Stimulated activated CD4-positive, alpha-beta T cell treated with anti-CD3 and anti-CD28 coated beads, Interleukin-12 subunit alpha, Interleukin-12 subunit beta, amount 100 ng/mL, for 4 hours (primary cell): ENCODE results near the gene PPIL6.

Experiments
- DNase-seq: peaks from one replicate; pipeline ENCODE4 v3.0.0-alpha.2; 2020

PPIL6 gene

DNA sequence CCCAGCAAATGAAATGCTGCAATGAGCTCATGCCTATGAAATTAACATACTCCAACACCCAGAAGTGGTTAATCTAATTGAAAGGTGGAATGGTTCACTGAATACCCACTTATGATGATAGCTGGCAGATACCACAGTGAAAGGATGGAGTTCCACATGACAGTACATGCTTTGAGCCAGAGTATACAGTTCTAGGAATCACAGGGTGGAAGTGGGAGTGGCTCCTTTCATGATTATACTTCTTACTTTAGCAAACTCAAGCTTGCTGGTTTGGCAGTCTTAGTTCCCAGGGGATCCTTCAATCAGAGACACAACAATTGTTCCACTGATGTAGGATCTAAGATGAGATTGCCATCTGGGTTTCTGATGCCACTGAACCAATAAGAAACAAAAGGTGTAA lies 79.6 kb downstream of the PPIL6 start:
- DNase-seq = no peak

GRCh38 chr6:109360281-109360680 lies 80.1 kb downstream of the PPIL6 start:
- DNase-seq = no peak

GRCh38 chr6:109359248-109359647 lies 81.2 kb downstream of the PPIL6 start:
- DNase-seq = no peak

GRCh38 chr6:109358204-109358603 lies 82.2 kb downstream of the PPIL6 start:
- no peak for DNase-seq

DNA sequence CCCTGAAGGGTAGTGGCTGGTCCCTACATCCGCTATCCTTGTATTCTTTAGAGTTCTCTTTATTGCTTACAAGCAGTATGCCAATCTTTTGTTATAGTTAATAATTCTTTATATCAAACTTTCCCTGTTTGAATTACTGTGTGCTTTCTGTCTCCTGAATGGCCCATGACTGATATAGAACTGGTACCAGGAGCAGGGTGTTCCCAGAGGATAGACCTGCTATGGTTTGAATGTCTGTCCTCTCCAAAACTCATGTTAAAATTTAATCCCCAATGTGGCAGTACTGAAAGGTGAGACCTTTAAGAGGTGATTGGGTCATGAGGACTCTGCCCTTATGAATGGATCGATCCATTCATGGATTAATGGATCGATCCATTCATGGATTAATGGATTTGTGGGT lies 84.2 kb downstream of the PPIL6 start:
- DNase-seq = no peak

GRCh38 chr6:109351231-109352130 lies 88.9 kb downstream of the PPIL6 start:
- DNase-seq = no peak

- DNase-seq = no peak
Observed at GRCh38 chr6:109349419-109349987, 90.9 kb downstream of the PPIL6 start.

GRCh38 chr6:109348226-109348625 lies 92.2 kb downstream of the PPIL6 start:
- DNase-seq = no peak

DNA sequence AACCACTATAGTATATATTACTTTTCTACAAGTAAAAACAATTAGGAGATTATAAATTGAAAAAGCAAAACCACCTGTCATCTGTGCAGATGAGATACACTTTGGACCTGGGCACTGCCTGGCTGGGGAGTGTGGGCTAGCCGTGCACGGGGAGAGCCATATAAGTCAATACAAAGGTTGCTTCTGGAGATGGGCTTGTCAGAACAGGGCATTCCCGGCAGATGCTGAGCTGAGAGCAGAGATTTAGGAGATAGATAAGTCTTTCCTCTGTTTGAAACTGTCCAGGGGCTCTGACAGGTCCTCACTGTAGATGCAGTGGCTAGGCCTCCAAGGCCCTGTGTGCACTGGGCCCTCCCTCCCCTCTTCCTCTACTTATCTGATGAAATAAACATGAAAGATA lies 92.6 kb downstream of the PPIL6 start:
- no peak for DNase-seq

DNA sequence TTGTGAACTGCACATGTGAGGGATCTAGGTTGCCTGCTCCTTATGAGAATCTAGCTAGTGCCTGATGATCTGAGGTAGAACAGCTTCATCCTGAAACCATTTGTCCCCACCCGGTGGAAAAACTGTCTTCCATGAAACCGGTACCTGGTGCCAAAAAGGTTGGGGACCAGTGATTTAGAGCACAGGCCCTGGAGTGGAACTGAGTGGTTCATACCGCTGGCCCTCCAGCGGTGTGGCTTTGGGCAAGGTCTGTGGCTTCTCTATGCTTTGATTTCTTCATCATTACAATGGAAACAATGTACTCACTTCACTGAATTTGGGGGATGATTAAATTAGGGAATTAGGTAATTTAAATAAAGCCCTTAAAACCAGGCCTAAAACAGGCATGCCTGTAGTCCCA lies 94.4 kb downstream of the PPIL6 start:
- DNase-seq = no peak

DNA sequence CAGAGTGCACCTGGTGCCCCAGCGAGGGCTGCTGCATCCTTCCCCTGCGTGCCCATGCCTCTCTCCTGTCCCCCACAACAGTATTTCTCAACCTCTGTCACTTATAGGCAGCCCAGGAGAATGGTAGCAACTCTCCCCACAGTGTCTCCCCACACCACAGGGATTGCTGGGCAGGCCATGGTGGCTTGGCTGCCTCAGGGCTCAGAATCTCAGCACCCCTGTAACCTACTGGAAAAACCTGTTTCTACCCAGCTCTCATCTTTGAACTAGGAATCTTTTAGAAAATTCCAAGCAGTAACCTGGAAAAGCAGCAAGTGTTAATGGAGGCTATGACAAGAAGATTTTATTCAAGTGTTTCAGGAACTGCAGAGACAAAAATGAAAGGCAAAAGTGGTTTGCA lies 96.2 kb downstream of the PPIL6 start:
- no peak for DNase-seq

DNA sequence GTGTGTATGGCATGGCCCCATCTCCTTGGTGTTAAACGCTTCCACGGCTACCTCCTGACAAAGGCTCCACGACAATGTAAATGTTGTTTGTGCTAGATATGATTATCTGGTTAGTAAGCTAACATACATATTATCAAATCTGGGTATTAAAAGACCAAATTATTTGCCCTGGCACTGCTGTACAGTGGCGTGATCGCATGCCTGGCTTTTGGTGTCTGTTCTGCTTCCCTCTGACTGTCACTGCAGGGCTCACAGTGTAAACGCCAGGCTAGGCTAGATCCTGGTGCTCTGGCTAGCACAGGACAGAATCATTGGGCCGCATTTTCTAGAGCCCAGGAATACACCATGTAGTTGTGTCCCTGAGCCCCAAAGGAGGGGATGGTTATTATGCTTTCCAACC lies 96.9 kb downstream of the PPIL6 start:
- no peak for DNase-seq

DNA sequence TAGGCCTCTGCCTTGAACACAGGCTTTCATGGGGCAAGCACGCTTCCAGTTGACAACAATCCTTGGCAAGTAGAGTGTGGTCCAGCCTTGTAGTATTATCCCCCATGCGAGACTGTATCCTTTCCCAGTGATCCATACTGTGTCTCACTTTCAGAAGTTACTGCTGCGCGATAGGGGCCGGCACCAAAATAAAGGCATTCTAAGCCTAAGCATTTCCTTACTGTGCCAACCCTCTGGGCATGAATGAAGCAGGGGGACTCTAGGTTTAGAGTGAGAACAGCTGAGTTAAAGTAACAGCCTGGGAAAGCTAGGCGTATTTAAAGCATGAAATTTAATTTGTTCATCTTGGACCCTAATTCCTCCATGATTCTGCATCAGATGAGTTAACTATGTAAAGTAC lies 97.5 kb downstream of the PPIL6 start:
- no peak for DNase-seq

DNA sequence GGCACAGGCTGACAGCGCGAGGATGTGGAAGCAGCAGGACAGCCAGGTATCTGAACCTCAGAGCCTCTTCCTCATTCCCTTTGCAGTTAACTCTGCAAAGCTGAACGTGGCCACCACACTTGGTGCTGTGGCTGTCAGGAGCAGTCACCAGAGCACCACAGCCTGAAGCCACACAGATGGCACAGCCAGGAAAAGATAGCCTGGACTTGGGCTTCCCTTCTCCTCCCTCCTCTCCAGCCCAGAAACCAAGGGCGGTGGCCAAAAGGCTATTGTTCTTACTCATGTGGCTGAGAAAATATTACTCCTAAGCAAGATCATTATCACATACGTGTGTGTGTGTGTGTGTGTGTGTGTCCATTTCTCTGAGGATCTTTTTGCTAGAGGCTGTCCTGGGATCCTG lies 97.9 kb downstream of the PPIL6 start:
- no peak for DNase-seq

DNA sequence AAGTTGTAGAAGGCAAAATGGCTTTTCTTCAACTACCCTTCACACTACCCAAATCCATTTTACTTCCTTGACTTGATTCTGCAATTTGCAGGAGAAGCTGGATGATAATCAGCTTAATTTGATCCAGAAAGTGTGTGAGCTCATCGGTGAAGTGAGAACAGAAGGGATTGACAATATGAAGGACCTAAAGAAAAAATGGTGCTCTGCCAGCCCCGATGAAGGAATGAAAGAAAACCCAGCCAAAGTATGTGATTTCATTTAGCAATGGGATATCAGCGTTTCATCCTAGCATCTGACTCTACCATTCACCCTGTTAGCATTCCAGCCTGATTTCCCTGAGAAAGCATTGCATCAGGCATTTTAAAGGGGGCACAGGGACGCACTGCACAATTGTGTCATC lies 99.6 kb downstream of the PPIL6 start:
- no peak for DNase-seq
